H1 (cell line): ENCODE data around the gene CDR2L. TPM values are rescaled to one million over a fixed set of nuclear protein-coding genes. Genes with fewer than 3 reads are reported as not detected.

ENCODE experiments used
- CTCF ChIA-PET: fragments of 300-600 bp; sonication (Branson Sonifier 250); formaldehyde crosslinking; loops from one replicate; lab custom pipeline; 2021; ENCODE audit not compliant: partially characterized antibody; lab: Charles Lee
- POLR2A ChIA-PET: fragments of 300-600 bp; sonication (Branson Sonifier 250); formaldehyde crosslinking; loops from one replicate; lab custom pipeline; 2021; ENCODE audit warnings: inconsistent platforms; ENCODE audit not compliant: partially characterized antibody; lab: Charles Lee
- DNase-seq, 2 experiments: peaks; one replicate each; pipeline versions ENCODE4 v3.0.0 to v3.0.0-alpha.2; 2010 to 2022; ENCODE audit warnings: low spot score in 2 of 2, low read depth in 1 of 2, mixed read lengths in 1 of 2
- FAIRE-seq: peaks from 2 replicates; lab custom pipeline; 2011; peaks lifted over from hg19 to GRCh38; lab: Jason Lieb, UNC
- H2AFZ ChIP-seq: 2 replicates; pipeline ENCODE4 v1.8.1; 2012; ENCODE audit warnings: low read length, inconsistent platforms
- H2AK5ac ChIP-seq: 2 replicates; pipeline ENCODE4 v1.6.1; 2013; ENCODE audit warnings: low read depth, low read length
- H2BK120ac ChIP-seq: replicated peaks from 2 replicates; pipeline ENCODE3; 2013; ENCODE audit warnings: low read depth, low read length, inconsistent platforms
- H2BK12ac ChIP-seq: 2 replicates; pipeline ENCODE4 v1.6.1; 2013; ENCODE audit warnings: low read depth, low read length
- H2BK15ac ChIP-seq: 2 replicates; pipeline ENCODE4 v1.6.1; 2013; ENCODE audit warnings: low read length
- H2BK20ac ChIP-seq: 2 replicates; pipeline ENCODE4 v1.6.1; 2013; ENCODE audit warnings: low read length
- H2BK5ac ChIP-seq: 2 replicates; pipeline ENCODE4 v1.6.1; 2013; ENCODE audit warnings: low read depth, low read length
- H3K14ac ChIP-seq: 2 replicates; pipeline ENCODE4 v1.6.1; 2013; ENCODE audit warnings: inconsistent platforms; ENCODE audit not compliant: insufficient read length
- H3K18ac ChIP-seq: 2 replicates; pipeline ENCODE4 v1.6.1; 2013; ENCODE audit warnings: low read length; ENCODE audit errors: extremely low read depth
- H3K23ac ChIP-seq: 2 replicates; pipeline ENCODE4 v1.6.1; 2013; ENCODE audit warnings: inconsistent platforms; ENCODE audit not compliant: insufficient read length
- H3K23me2 ChIP-seq: 2 replicates; pipeline ENCODE4 v1.6.1; 2013; ENCODE audit warnings: low read depth, low read length
- H3K27ac ChIP-seq: 2 replicates; pipeline ENCODE4 v1.6.1; 2011; ENCODE audit warnings: low read depth, low read length, inconsistent platforms
- H3K27me3 ChIP-seq, 4 experiments: replicated peaks in 1 of 4; 1 replicate in 1 of 4; 2 replicates in 3 of 4; pipeline versions ENCODE4 v1.6.1 to v1.8.1; 2011 to 2013; ENCODE audit warnings: low read length in 3 of 4, mild to moderate bottlenecking in 3 of 4, inconsistent platforms in 2 of 4, mixed read lengths in 2 of 4, moderate library complexity in 1 of 4; ENCODE audit not compliant: control insufficient read depth in 3 of 4, insufficient read depth in 3 of 4; ENCODE audit errors: extremely low read depth in 1 of 4
- H3K36me3 ChIP-seq, 4 experiments: 2 replicates each; pipeline versions ENCODE4 v1.6.1 to v1.8.1; 2011 to 2013; ENCODE audit warnings: mild to moderate bottlenecking in 4 of 4, low read length in 3 of 4, moderate library complexity in 2 of 4, control low read depth in 1 of 4, inconsistent platforms in 1 of 4; ENCODE audit not compliant: insufficient read depth in 4 of 4, control insufficient read depth in 2 of 4
- H3K4ac ChIP-seq: replicated peaks from 2 replicates; pipeline ENCODE3; 2013; ENCODE audit warnings: low read length, low read depth, mixed read lengths, inconsistent platforms; ENCODE audit not compliant: insufficient read length
- H3K4me1 ChIP-seq, 4 experiments: replicated peaks in 1 of 4; 1 replicate in 1 of 4; 2 replicates in 3 of 4; pipeline versions ENCODE4 v1.6.1 to v1.8.1; 2011 to 2013; ENCODE audit warnings: low read length in 3 of 4, inconsistent platforms in 2 of 4, mixed read lengths in 1 of 4; ENCODE audit not compliant: insufficient read depth in 4 of 4, control insufficient read depth in 3 of 4
- H3K4me2 ChIP-seq, 2 experiments: 2 replicates each; pipeline versions ENCODE4 v1.6.1 to v1.8.1; 2011 to 2013; ENCODE audit warnings: low read depth in 2 of 2, low read length in 2 of 2, control low read depth in 1 of 2, inconsistent platforms in 1 of 2, mild to moderate bottlenecking in 1 of 2; ENCODE audit not compliant: insufficient read depth in 1 of 2
- H3K4me3 ChIP-seq, 4 experiments: fragments of 200-600, 300-600 bp in 1 of 4; sonication (generic), shearing (Covaris generic), sonication (Bioruptor Twin) in 1 of 4; 2 replicates each; pipeline versions ENCODE4 v1.5.1 to v1.8.1; 2011 to 2016; ENCODE audit warnings: low read length in 4 of 4, low read depth in 3 of 4, control low read depth in 2 of 4, inconsistent platforms in 2 of 4, mild to moderate bottlenecking in 2 of 4, mixed read lengths in 1 of 4, moderate library complexity in 1 of 4; ENCODE audit not compliant: insufficient read depth in 2 of 4; ENCODE audit errors: extremely low read depth in 1 of 4
- H3K56ac ChIP-seq: replicated peaks from 2 replicates; pipeline ENCODE3; 2013; ENCODE audit warnings: low read depth, mild to moderate bottlenecking, mixed read lengths, low read length, inconsistent platforms; ENCODE audit not compliant: insufficient read length
- H3K79me1 ChIP-seq: 2 replicates; pipeline ENCODE4 v1.6.1; 2013; ENCODE audit warnings: low read depth, low read length, control low read depth
- H3K79me2 ChIP-seq, 2 experiments: 2 replicates each; pipeline versions ENCODE4 v1.6.1 to v1.8.1; 2012 to 2013; ENCODE audit warnings: low read length in 2 of 2, mild to moderate bottlenecking in 2 of 2, inconsistent platforms in 1 of 2; ENCODE audit not compliant: insufficient read depth in 2 of 2, control insufficient read depth in 1 of 2
- H3K9ac ChIP-seq, 4 experiments: replicated peaks in 1 of 4; 1 replicate in 1 of 4; 2 replicates in 3 of 4; pipeline versions ENCODE4 v1.6.1 to v1.8.1; 2011 to 2013; ENCODE audit warnings: low read depth in 3 of 4, low read length in 3 of 4, control low read depth in 2 of 4, mild to moderate bottlenecking in 2 of 4, moderate library complexity in 2 of 4, inconsistent platforms in 1 of 4; ENCODE audit errors: extremely low read depth in 1 of 4
- H3K9me3 ChIP-seq, 2 experiments: 2 replicates each; pipeline versions ENCODE4 v1.6.1 to v1.8.1; 2012 to 2013; ENCODE audit warnings: mild to moderate bottlenecking in 2 of 2, moderate library complexity in 2 of 2, control low read depth in 1 of 2, inconsistent platforms in 1 of 2, low read depth in 1 of 2, low read length in 1 of 2, mixed read lengths in 1 of 2; ENCODE audit not compliant: insufficient read depth in 2 of 2
- H4K20me1 ChIP-seq, 2 experiments: replicated peaks in 1 of 2; 2 replicates each; pipeline versions ENCODE3 to v1.8.1; 2011 to 2013; ENCODE audit warnings: inconsistent platforms in 2 of 2, low read length in 2 of 2, mild to moderate bottlenecking in 1 of 2; ENCODE audit not compliant: insufficient read depth in 2 of 2, control insufficient read depth in 1 of 2
- H4K5ac ChIP-seq: 2 replicates; pipeline ENCODE4 v1.6.1; 2013; ENCODE audit warnings: low read length, low read depth, mixed read lengths, inconsistent platforms; ENCODE audit not compliant: insufficient read length
- H4K8ac ChIP-seq: 2 replicates; pipeline ENCODE4 v1.8.0; 2013; ENCODE audit warnings: mild to moderate bottlenecking, moderate library complexity, low read length, inconsistent platforms; ENCODE audit not compliant: insufficient read depth; ENCODE audit errors: extremely low read depth
- H4K91ac ChIP-seq: replicated peaks from 2 replicates; pipeline ENCODE3; 2013; ENCODE audit warnings: low read length, mixed read lengths, inconsistent platforms; ENCODE audit not compliant: insufficient read length
- EP300 ChIP-seq, 2 experiments: IDR thresholded peaks; 1 replicate in 1 of 2; 2 replicates in 1 of 2; pipeline ENCODE4 v1.6.1; 2011 to 2012; ENCODE audit warnings: low read depth in 2 of 2, low read length in 2 of 2, mild to moderate bottlenecking in 2 of 2, borderline replicate concordance in 1 of 2, inconsistent platforms in 1 of 2, moderate library complexity in 1 of 2
- MAFK ChIP-seq: IDR thresholded peaks from 2 replicates; pipeline ENCODE4 v1.6.1; 2012; ENCODE audit warnings: low read depth, mild to moderate bottlenecking, improper control_type of control experiment, low read length
- POU5F1 ChIP-seq: IDR thresholded peaks from 2 replicates; pipeline ENCODE4 v1.6.1; 2011; ENCODE audit warnings: low read depth, mild to moderate bottlenecking, low read length, moderate library complexity
- TBP ChIP-seq: IDR thresholded peaks from 2 replicates; pipeline ENCODE4 v1.6.1; 2011; ENCODE audit warnings: low read depth, low read length, improper control_type of control experiment
- whole genome bisulfite sequencing, 2 experiments: shearing (Covaris generic) in 1 of 2; methylation state at CpG; one replicate each; pipeline versions ENCODE4 v1.1.6 to v1.1.7; 2013 to 2015; ENCODE audit warnings: low lambda C conversion rate in 2 of 2, mixed read lengths in 2 of 2, inconsistent platforms in 1 of 2, low coverage in 1 of 2, missing lambda C conversion rate in 1 of 2; ENCODE audit not compliant: insufficient replicate concordance in 2 of 2, insufficient coverage in 1 of 2, insufficient read length in 1 of 2; ENCODE audit errors: extremely low coverage in 1 of 2, missing lambda C conversion rate in 1 of 2; 5-methylcytosine and 5-hydroxymethylcytosine counted together
- polyA plus RNA-seq, 7 experiments: library from polyadenylated mRNA; depleted of rRNA in 3 of 7; stranded (reverse) in 5 of 7; unstranded in 2 of 7; fragments of >200 nt in 5 of 7; fragments of 200-250 nt in 2 of 7; gene quantifications; 1 replicate in 5 of 7; 2 replicates in 1 of 7; 4 replicates in 1 of 7; pipeline versions ENCODE4 v1.2.1 to v1.2.3, GENCODE V29; 2011 to 2013; ENCODE audit warnings: missing spikeins in 2 of 7, mixed read lengths in 2 of 7
- total RNA-seq: library from RNA; stranded (reverse); fragmentation: NEBNext Ultra II Directional; extraction: Animal tissue kit (Norgen Biotek cat#: 25700); gene quantifications from 2 replicates; pipeline ENCODE4 v1.2.1, GENCODE V29; 2021

The CDR2L gene
- total and polyA plus RNA-seq, 2 of the 8 experiments (the other 6 are each of a cell fraction or from before 2014, with no cell fraction given) = 20.4 to 38.1 TPM

DNA sequence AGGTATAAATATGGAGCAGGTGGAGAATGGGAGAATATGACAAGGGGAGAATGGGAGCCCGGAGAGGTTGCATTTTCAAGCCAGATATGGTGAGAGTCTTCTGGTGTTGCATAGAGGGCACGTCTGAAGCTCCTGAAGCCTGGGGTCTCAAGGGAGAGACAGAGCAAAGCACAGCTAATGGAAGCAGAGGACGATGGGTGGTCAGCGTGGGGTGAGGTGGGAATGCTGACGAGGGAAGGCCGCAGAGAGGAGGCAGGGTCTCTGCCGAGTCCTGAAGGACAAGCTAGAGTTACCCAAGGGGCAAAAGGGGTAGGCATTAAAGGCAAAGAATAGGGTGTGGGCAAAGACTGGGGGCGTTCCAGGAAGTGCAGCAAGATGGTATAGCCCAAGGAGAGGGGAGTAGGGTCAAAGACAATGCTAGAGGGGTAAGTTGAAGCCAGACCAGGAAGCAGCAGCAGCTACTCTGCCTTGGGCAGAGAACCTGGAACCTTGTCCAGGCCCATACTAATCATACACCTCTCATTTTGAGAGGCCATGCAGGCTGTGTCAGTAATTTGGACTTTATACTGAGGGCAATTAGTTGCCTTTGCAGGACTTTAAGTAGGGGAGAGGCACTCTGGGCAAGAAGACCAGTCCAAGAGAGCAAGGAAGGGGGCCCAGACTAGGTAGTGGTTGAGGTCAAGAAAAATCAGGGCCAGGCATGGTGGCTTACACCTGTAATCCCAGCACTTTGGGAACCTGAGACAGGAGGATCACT is 49.1 kb upstream of the CDR2L start:
- WGBS, 2 experiments = 73% methylated on average over 8 of the region's 8 CpGs; no CpG with 5 or more reads in 1 of the 2 experiments
- no peak for FAIRE-seq

More for the DNA sequence above, 49.1 kb upstream of the CDR2L start:
- no peak overlapping the region for H4K91ac ChIP-seq
- no peak overlapping the region for H2BK120ac ChIP-seq
- H3K23me2 ChIP-seq = peaks cover 3% of the 10 kb centered on the region; the same call in 1 of the 2 replicates
- ChIA-PET POLR2A (interaction anchor here (0.8 to 1.0 kb wide), 2 partner anchors 18 to 65 kb away, joined by 3 read pairs; no protein-coding TSS in a partner anchor), CTCF (interaction anchor here (1.2 to 49.9 kb wide), 4 partner anchors 9 to 194 kb away, joined by 5 to 1072 read pairs (median 538); partner anchors contain the start of genes OTOP2, OTOP3 and USH1G)
- no peak overlapping the region for H4K8ac ChIP-seq
- H3K79me1 ChIP-seq = no peaks in the 10 kb centered on the region
- no peak overlapping the region for H3K4ac ChIP-seq
- H2BK15ac ChIP-seq = no peak overlapping the region
- no peak overlapping the region for H3K18ac ChIP-seq
- no peak overlapping the region for H2BK5ac ChIP-seq
- H3K9ac ChIP-seq = no peak overlapping the region
- H2BK20ac ChIP-seq = no peak overlapping the region
- TF ChIP-seq POU5F1 (no peak), EP300 (IDR thresholded peaks at IDR 0.05; ENCODE audit: borderline replicate concordance in 1 of 2, low read depth in 2 of 2, low read length in 2 of 2) (no peak), TBP (no peak), MAFK (no peak)
- H3K56ac ChIP-seq = no peak overlapping the region
- H2BK12ac ChIP-seq = no peak overlapping the region
- no peak overlapping the region for H3K14ac ChIP-seq
- no peaks in the 10 kb centered on the region for H3K36me3 ChIP-seq
- peaks cover 2 to 9% of the 10 kb centered on the region in 2 experiments for H4K20me1 ChIP-seq
- H3K4me2 ChIP-seq = no peak overlapping the region
- no peak overlapping the region for H2AFZ ChIP-seq
- no peaks in the 10 kb centered on the region for H3K79me2 ChIP-seq
- no peak overlapping the region for H4K5ac ChIP-seq
- peaks cover 0 to 6% (median 3%) of the 10 kb centered on the region in 4 experiments; a peak in 3 of 7 replicates for H3K4me1 ChIP-seq
- H3K27me3 ChIP-seq = peaks cover 22 to 57% (median 48%) of the 10 kb centered on the region in 4 experiments
- no peak overlapping the region for H3K4me3 ChIP-seq
- no peak for DNase-seq
- H3K23ac ChIP-seq = no peak overlapping the region
- H2AK5ac ChIP-seq = no peak overlapping the region
- H3K27ac ChIP-seq = no peak overlapping the region
- no peaks in the 10 kb centered on the region for H3K9me3 ChIP-seq
